ENCODE measurements around the gene ALDOA.

- TF ChIP-seq CTCF (IDR thresholded peaks at IDR 0.05), result no peak
- no peak for TF ChIP-seq POLR2A (IDR thresholded peaks at IDR 0.05)
Observed at GRCh38 chr16:30095166-30096078, 29.9 kb downstream of the ALDOA start.

All from esophagus squamous epithelium (tissue), 4 donors.